Activated CD4-positive, CD25-positive, alpha-beta regulatory T cell treated with anti-CD3 and anti-CD28 coated beads, Interleukin-2, amount 50 U/mL, for 16 hours (primary cell): ENCODE results near the gene PNMA8B.
"Not testable (repeated sequence)": the region's sequence is repeated elsewhere in the genome, so short reads cannot be mapped to it uniquely, and the experiment has no call there.

ENCODE experiments used
- DNase-seq: peaks from one replicate; pipeline ENCODE4 v3.0.0-alpha.2; 2020; ENCODE audit warnings: low read depth, low spot score

The PNMA8B gene

GRCh38 chr19:46513461-46514236, 18.0 kb upstream of the PNMA8B start:
- peak; percentile 61 for DNase-seq

GRCh38 chr19:46511237-46511636, 15.6 kb upstream of the PNMA8B start:
- no peak for DNase-seq

DNA sequence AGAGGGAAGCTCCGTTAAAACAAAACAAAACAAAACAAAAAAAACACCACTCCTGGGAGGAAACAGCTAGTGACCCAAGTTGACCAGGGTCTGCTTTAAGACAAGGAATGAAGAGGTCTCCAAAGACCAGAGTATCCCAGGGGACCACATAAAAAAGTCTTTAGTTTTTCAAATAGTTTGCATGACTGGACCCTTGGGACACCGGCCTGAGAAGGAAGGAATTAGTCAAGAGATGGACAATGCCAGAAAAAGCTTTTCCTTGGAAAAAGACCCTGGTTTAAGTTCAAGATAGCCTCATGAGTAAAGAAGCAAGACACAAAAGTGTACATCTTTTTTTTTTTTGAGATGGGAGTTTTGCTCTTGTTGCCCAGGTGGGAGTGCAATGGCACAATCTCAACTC, 12.5 kb upstream of the PNMA8B start:
- DNase-seq: no peak

DNA sequence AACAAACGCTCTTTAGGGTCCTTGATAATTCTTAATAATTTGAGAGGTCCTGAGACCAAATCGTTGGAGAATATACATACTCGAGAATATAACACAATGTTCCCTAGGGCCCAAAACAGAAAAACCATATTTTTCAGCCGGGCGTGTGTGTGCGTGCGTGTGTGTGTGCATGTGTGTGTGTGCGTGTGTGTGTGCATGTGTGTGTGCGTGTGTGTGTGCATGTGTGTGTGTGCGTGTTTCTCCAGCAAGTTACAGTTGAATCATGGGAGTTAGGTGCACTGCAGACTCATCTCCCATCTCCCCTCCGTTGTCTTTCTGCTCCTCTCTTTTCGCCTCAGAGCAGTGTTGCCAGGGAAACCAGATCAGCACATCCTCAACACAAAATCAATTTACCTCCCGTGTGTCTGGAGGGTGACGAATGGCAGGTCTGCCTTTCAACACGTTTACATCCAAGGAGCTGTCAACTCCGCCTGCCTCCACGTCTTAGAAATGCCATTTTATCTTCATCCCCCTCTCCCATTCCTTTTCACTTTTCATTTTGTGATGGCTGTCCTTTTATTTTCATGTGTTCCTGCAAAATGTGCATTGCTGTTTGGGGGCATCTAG, 8.3 kb upstream of the PNMA8B start:
- no peak for DNase-seq

DNA sequence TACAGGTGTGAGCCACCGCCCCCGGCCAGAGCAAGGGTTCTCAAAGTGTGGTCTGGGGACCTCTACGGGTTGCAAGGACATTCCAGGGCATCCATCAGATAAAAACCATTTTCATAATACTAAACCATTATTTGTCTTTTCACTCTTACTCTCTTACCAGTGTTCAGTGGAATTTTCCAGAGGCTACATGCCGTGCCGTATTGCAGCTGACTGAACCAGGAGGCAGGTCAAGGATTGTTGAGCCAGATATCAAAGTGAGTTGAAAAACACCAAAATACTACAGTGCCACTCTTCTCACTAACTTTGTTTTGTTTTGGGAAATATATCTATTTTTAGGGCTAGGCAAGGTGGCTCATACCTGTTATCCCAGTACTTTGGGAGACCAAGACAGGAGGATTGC, 7.2 kb upstream of the PNMA8B start:
- no peak for DNase-seq

DNA sequence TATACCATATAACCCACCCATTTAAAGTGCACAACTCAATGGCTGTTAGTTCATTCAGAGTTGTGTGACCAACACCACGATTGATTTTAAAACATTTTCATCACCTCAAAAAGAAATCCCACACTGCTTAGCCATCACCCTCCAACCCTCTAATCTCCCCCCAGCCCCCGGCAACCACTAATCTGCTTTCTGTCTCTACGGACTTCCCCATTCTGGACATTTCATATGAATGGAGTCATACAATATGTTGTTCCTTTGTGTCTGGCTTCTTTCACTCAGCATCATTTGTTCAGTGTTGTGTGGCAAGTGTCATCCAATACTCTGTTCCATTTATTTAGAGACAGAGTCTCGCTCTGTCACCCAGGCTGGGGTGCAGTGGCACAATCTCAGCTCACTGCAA, 4.0 kb upstream of the PNMA8B start:
- no peak for DNase-seq

- DNase-seq: no peak
Observed at GRCh38 chr19:46497773-46498172, 2.1 kb upstream of the PNMA8B start.

DNA sequence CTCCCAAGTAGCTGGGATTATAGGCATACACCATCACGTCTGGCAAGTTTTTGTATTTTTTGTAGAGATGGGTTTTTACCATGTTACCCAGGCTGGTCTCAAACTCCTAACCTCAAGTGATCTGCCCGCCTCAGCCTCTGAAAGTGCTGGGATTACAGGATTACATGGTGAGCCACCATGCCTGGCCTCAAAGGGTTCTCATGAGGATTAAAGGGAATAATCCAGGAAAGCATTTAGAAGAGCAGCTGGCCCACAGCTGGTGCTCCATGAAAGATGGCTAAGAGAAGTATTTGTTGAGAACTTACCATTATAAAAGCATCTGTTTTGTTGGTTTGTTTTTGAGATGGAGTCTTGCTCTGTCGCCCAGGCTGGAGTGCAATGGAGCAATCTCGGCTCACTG, 1.2 kb upstream of the PNMA8B start:
- DNase-seq: not testable (repeated sequence)

DNA sequence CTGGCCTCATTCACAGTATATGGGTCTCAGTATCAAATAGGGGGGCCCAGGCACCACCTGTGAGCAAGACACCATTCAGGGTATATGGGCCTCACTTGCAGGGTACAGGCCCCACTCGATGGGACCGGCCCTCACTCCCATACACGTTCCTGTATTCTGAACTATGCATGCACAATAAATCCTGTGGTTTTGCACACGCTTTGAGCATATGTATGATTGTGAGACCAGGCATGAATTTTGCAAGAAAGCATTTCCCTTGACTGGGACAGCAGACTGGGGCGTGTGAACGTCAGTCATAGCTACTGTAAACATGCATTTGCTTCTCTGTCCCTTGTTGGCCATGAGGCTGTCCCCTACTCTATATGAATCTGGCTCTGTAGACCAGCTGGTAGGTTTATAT, 637 bp upstream of the PNMA8B start:
- DNase-seq: no peak

GRCh38 chr19:46494941-46495785, 504 bp downstream of the PNMA8B start:
- no peak for DNase-seq

GRCh38 chr19:46494146-46494940, 1.3 kb downstream of the PNMA8B start:
- no peak for DNase-seq

DNA sequence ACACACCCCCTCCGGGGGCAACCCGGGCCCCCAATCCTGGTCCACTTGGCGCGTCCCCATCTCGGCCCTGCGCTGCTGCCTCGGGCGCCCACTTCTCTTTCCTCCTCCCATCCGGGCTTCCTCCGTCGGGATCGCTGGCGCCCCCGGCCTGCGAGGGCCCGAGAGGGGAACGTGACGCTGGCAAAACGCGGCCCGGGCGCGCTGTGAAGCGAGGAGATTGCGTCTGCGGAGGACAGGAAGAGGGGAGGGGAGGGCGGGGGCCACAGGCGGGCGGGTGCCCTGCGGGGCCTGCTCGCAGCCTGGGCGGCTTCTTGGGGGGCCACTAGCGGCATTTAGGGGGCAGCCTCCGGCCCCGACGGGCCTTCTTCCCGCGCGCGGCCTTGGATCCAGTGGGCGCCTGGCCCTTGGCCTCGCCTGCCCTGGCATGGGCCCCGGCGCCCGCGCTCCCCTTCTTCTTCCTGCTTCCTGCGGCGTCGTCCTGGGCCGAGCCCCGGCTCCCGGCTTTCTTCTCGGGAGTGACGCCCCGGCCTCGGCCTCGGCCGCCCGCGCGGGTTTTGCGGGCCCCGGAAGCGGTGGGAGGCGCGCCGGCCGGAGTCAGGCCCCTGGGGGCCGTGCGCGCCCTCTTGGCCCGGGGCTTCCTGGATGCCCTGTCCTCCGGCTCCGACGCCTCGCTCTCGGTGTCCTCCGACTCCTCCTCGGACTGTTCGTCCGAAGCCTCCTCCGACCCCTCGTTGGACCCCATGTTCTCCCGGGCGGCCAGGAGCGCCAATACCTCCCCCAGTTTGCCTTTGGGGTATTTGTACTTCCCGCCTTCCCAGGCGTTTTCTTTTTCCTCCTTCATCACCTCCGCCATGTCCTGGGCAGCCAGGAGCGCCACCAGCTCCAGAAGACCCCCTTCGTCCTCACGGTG, 2.2 kb downstream of the PNMA8B start:
- no peak for DNase-seq

- DNase-seq: no peak
Observed at GRCh38 chr19:46492841-46493235, 2.8 kb downstream of the PNMA8B start.

GRCh38 chr19:46491975-46492682, 3.5 kb downstream of the PNMA8B start:
- DNase-seq: no peak

DNA sequence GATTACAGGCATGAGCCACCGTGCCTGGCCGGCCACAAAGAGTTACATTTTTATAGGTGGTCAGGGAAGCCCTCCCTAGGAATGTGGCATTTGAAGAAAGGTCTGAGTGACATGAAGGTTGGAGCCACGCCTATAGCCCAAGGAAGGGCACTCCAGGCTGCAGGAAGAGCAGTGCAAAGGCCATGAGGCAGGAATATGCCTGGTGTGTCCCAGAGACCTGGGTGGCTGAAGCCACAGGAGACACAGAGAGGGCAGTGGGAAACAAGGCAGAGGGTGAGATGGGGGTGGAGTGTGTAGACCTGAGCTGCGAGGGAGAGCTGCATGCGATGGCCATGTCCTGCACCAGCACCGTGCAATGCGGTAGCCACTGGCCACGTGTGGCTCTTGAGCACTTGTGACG, 4.9 kb downstream of the PNMA8B start:
- DNase-seq: no peak

GRCh38 chr19:46489445-46490272, 6.0 kb downstream of the PNMA8B start:
- no peak for DNase-seq

GRCh38 chr19:46488551-46488950, 7.1 kb downstream of the PNMA8B start:
- DNase-seq: no peak

DNA sequence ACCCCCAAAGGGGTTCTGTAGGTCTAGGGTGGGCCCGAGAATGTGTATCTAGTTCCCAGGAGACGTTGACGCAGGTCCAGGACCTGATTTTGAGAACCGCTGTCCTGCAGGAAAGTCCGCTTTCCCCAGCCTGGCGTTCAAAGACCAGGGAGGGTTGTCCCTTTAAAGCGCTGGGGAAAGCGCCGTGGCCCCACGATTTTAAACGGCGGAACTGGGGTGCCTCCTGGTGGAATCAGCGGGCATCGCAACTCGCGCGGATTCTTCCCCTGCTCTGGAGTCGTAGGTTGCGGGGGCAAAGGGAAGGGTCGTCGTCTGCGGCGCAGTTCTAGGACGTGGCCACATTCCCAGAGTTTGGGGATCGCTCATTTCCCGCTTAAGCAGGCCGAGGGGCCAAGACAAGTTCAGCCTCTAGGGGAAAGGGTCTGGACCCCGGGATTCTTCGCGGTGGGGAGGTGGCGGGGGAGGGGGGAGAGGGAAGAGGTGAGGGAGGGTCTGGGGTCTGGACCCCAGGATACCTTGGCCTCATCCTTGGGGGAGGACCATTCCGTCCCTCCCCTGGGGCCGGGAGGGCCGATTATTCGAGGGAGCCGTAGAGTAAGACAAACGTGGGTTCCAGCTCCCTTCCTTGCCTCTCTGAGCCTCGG, 7.7 kb downstream of the PNMA8B start:
- peak; percentile 40 for DNase-seq
